GM19023 (cell line): ENCODE measurements around the gene NACC1.

Source experiments
- ATAC-seq: cut with Tn5 transposase; IDR thresholded peaks from one replicate; pipeline ENCODE4 v1.9.1; 2021; ENCODE audit warnings: mild to moderate bottlenecking, moderate library complexity; ENCODE audit not compliant: unreplicated experiment

The NACC1 gene

GRCh38 chr19:13087795-13088537 is 30.1 kb upstream of the NACC1 start:
- no peak for ATAC-seq

GRCh38 chr19:13089139-13089856 is 28.8 kb upstream of the NACC1 start:
- no peak for ATAC-seq

- no peak for ATAC-seq
Measured at GRCh38 chr19:13089857-13090507, 28.1 kb upstream of the NACC1 start.

- ATAC-seq = no peak
Measured at GRCh38 chr19:13090511-13091231, 27.4 kb upstream of the NACC1 start.

GRCh38 chr19:13091400-13092157 is 26.5 kb upstream of the NACC1 start:
- ATAC-seq = no peak

- ATAC-seq = no peak
Measured at GRCh38 chr19:13092158-13092543, 25.9 kb upstream of the NACC1 start.

GRCh38 chr19:13092606-13093235 is 25.3 kb upstream of the NACC1 start:
- no peak for ATAC-seq

- ATAC-seq = no peak
Measured at GRCh38 chr19:13093407-13094105, 24.5 kb upstream of the NACC1 start.

GRCh38 chr19:13094106-13094504 is 24.0 kb upstream of the NACC1 start:
- no peak for ATAC-seq

- no peak for ATAC-seq
Measured at GRCh38 chr19:13094771-13095392, 23.2 kb upstream of the NACC1 start.

GRCh38 chr19:13095393-13095784 is 22.7 kb upstream of the NACC1 start:
- ATAC-seq = no peak

GRCh38 chr19:13095934-13096927 is 21.8 kb upstream of the NACC1 start:
- ATAC-seq = no peak

GRCh38 chr19:13097033-13097462 is 21.0 kb upstream of the NACC1 start:
- no peak for ATAC-seq

- ATAC-seq = no peak
Measured at GRCh38 chr19:13097463-13098258, 20.4 kb upstream of the NACC1 start.

- ATAC-seq = no peak
Measured at GRCh38 chr19:13098277-13099072, 19.6 kb upstream of the NACC1 start.
